Left lobe of liver (tissue), 2 donors: ENCODE measurements around the gene GRAP2. TPM values are rescaled to one million over a fixed set of nuclear protein-coding genes. Genes with fewer than 3 reads are reported as not detected.
A peak's percentile ranks its signal among the peaks of the same experiment; 100 is the strongest.
"Not testable (repeated sequence)": the region's sequence is repeated elsewhere in the genome, so short reads cannot be mapped to it uniquely, and the experiment has no call there.

Experiments
- ATAC-seq: fragments of 200-7000 bp; cut with Tn5 transposase; one replicate; pipeline ENCODE4 v1.9.1; 2020; ENCODE audit warnings: mild to moderate bottlenecking, moderate library complexity
- DNase-seq: peaks from one replicate; pipeline ENCODE4 v3.0.0-alpha.2; 2020; ENCODE audit warnings: low spot score
- total RNA-seq: library from RNA; stranded (reverse); gene quantifications from one replicate; pipeline ENCODE4 v1.2.1, GENCODE V29; 2021
- donor health status: DM: no; HTN: no; CAD: no; lungs with moderate emphysema.
- donor health status: DM: no; HTN: yes; CAD: no.

GRAP2 gene
- 0.55 TPM for total RNA-seq

GRCh38 chr22:39900306-39901227 is at the start of gene GRAP2:
Gene GRAP2 (plus strand): TSS chr22:39901084. CDS start chr22:39947107, 46,023 bp downstream.
- DNase-seq: no peak
- no peak for ATAC-seq

GRCh38 chr22:39851606-39852315 is 49.1 kb upstream of the GRAP2 start:
- ATAC-seq (no peak), DNase-seq (no peak)

- no peak for ATAC-seq
Measured at GRCh38 chr22:39852799-39853198, 48.1 kb upstream of the GRAP2 start.

GRCh38 chr22:39856588-39856987 is 44.3 kb upstream of the GRAP2 start:
- ATAC-seq (no peak), DNase-seq (no peak)

More at GRCh38 chr22:39852799-39853198, 48.1 kb upstream of the GRAP2 start:
- no peak for DNase-seq

- DNase-seq (no peak), ATAC-seq (no peak)
Measured at GRCh38 chr22:39859903-39860588, 40.8 kb upstream of the GRAP2 start.

GRCh38 chr22:39868741-39869140 is 32.1 kb upstream of the GRAP2 start:
- ATAC-seq (no peak), DNase-seq (no peak)

GRCh38 chr22:39869797-39870196 is 31.1 kb upstream of the GRAP2 start:
- ATAC-seq, DNase-seq: not testable (repeated sequence)

- no peak for ATAC-seq
Measured at GRCh38 chr22:39871008-39871798, 29.7 kb upstream of the GRAP2 start.

GRCh38 chr22:39872548-39872947 is 28.3 kb upstream of the GRAP2 start:
- no peak for DNase-seq
- ATAC-seq: no peak

More at GRCh38 chr22:39871008-39871798, 29.7 kb upstream of the GRAP2 start:
- no peak for DNase-seq

GRCh38 chr22:39873965-39874364 is 26.9 kb upstream of the GRAP2 start:
- ATAC-seq (no peak), DNase-seq (no peak)

GRCh38 chr22:39875176-39875885 is 25.6 kb upstream of the GRAP2 start:
- peak; percentile 29 for ATAC-seq
- DNase-seq: not testable (repeated sequence)

GRCh38 chr22:39877079-39877845 is 23.6 kb upstream of the GRAP2 start:
- DNase-seq (no peak), ATAC-seq (no peak)

- DNase-seq (no peak), ATAC-seq (no peak)
Measured at GRCh38 chr22:39880722-39881121, 20.2 kb upstream of the GRAP2 start.

- ATAC-seq (no peak), DNase-seq (no peak)
Measured at GRCh38 chr22:39883057-39883456, 17.8 kb upstream of the GRAP2 start.

GRCh38 chr22:39889924-39890323 is 11.0 kb upstream of the GRAP2 start:
- not testable (repeated sequence) for ATAC-seq, DNase-seq

- no peak for ATAC-seq
Measured at GRCh38 chr22:39893526-39893925, 7.4 kb upstream of the GRAP2 start, which contains the start of gene ENTHD1. Gene ENTHD1 (minus strand): TSS chr22:39893760. CDS start chr22:39887748, 6,012 bp downstream.

GRCh38 chr22:39894554-39895092 is 6.3 kb upstream of the GRAP2 start:
- ATAC-seq (no peak), DNase-seq (no peak)

More at GRCh38 chr22:39893526-39893925, 7.4 kb upstream of the GRAP2 start, which contains the start of gene ENTHD1:
- DNase-seq: no peak

- DNase-seq (no peak), ATAC-seq (no peak)
Measured at GRCh38 chr22:39895682-39896081, 5.2 kb upstream of the GRAP2 start.
